HTERT RPE-1 (cell line): Measurements from ENCODE around the gene MAP3K4.

Experiments used
- in situ Hi-C: fragments of 300-500 bp; cut with MboI; formaldehyde crosslinking; loops from 4 replicates; pipeline ENCODE4 v1.14.3; 2020; ENCODE audit warnings: low sequenced_read_pairs

Gene MAP3K4, protein sequence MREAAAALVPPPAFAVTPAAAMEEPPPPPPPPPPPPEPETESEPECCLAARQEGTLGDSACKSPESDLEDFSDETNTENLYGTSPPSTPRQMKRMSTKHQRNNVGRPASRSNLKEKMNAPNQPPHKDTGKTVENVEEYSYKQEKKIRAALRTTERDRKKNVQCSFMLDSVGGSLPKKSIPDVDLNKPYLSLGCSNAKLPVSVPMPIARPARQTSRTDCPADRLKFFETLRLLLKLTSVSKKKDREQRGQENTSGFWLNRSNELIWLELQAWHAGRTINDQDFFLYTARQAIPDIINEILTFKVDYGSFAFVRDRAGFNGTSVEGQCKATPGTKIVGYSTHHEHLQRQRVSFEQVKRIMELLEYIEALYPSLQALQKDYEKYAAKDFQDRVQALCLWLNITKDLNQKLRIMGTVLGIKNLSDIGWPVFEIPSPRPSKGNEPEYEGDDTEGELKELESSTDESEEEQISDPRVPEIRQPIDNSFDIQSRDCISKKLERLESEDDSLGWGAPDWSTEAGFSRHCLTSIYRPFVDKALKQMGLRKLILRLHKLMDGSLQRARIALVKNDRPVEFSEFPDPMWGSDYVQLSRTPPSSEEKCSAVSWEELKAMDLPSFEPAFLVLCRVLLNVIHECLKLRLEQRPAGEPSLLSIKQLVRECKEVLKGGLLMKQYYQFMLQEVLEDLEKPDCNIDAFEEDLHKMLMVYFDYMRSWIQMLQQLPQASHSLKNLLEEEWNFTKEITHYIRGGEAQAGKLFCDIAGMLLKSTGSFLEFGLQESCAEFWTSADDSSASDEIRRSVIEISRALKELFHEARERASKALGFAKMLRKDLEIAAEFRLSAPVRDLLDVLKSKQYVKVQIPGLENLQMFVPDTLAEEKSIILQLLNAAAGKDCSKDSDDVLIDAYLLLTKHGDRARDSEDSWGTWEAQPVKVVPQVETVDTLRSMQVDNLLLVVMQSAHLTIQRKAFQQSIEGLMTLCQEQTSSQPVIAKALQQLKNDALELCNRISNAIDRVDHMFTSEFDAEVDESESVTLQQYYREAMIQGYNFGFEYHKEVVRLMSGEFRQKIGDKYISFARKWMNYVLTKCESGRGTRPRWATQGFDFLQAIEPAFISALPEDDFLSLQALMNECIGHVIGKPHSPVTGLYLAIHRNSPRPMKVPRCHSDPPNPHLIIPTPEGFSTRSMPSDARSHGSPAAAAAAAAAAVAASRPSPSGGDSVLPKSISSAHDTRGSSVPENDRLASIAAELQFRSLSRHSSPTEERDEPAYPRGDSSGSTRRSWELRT (N-terminal part only)

DNA sequence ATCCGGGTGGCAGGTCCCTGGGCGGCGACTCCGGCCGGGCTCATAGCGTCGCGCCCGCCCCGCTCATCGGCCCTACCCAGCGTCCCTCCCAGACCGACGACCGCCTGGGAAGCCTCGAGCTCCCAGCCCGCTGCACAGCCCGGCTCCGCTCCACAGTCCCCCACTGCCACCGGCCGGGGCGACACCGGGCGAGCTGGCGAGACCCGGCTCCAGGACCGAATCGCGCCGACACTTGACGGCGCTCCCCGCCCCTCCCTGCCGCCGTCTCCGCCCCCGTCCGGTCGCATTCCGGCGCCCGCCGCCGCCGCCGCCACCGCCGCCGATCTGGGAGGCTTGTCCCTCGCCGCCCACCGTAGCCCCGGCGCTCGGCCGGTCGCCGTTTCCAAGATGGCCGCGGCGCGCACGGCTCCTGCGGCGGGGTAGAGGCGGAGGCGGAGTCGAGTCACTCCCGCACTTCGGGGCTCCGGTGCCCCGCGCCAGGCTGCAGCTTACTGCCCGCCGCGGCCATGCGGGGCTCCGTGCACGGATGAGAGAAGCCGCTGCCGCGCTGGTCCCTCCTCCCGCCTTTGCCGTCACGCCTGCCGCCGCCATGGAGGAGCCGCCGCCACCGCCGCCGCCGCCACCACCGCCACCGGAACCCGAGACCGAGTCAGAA is at the start of gene MAP3K4:
TSS of gene MAP3K4 (plus strand) at position 364 of the 655 bp plus-strand sequence. CDS start at position 527, 163 bp downstream.
- in situ Hi-C loops: no loop called here

DNA sequence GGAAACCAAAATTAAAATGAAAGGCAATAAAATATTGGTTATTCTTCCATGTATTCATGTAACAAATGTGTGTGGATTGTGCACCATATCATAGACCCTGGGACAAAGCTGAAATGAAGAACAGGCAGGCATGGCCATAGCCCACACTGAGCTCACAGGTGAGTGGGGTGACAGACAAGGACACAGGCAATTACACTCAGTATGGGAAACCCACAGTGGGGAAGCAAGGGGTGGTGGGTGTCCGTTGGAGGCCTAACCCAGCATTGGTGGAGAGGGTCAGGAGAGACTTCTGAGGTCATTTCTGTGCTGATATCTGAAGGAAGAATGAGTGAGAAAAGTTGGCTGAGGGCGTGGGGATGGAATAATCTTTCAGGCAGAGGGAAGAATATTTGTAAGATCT is 47.6 kb upstream of the MAP3K4 start:
- in situ Hi-C loops: no loop called here

GRCh38 chr6:160945516-160946177 is 45.9 kb upstream of the MAP3K4 start:
- in situ Hi-C loops: no loop called here

DNA sequence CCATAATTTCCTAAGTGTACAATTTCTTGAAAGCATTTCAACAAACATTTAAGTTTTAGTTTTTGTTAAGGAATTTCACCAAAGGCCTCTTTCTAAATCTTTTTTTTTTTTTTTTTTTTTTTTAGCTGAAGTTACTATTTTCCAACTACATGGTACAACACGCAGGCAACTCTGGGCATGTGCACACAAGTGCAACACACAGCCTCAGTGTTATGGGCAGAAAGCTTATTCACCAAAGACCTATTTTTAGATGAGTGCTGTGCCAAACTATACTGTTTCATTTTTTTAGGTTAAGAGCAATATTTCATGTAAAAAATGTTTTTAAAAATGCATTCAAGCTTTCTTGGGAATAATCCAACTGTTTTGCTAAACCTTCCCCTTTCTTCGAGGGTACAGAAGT is 42.0 kb upstream of the MAP3K4 start:
- in situ Hi-C loops: no loop called here

GRCh38 chr6:160950507-160950906 is 41.1 kb upstream of the MAP3K4 start:
- in situ Hi-C loops: no loop called here

GRCh38 chr6:160951187-160952030 is 40.2 kb upstream of the MAP3K4 start:
- in situ Hi-C loops: no loop called here

- in situ Hi-C loops: no loop called here
Observed at GRCh38 chr6:160952633-160953281, 38.8 kb upstream of the MAP3K4 start.

DNA sequence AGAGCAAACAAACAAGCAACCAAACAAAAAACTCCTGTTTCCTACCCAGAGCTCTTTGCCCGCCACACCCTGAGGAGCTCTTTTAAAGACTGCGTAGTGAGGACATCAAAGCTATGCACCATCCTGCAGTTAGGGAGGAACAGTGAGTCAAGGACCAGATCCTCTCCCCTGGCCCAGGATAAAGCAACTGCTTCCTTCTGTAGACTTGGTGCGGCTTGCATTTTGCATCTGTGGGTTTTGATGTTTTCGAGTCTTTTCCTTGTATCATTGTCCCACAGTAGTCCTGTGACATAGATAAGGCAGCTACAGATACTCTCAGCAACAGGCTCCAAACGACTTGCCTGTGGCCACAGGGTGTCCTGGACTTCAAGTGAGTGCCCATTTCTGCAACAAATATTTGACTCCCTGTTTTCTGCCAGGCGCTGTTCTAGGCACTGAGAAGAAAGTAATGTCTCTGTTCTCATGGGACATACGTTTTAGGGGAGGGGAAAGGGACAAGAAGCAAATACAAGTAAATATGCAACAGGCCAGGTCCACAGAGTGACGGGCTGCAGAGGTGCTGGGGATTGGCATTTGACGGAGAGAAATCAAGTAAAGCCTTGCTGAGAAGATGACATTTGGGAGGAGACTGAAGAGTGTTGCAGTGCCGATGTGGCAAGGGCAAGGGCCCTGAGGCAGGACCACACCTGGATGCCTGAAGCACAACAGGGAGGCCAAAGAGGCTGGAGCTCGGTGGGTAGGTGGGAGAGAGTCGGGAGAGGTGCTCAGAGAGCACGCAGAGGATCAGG is 35.9 kb upstream of the MAP3K4 start:
- in situ Hi-C loops: no loop called here

- in situ Hi-C loops: no loop called here
Observed at GRCh38 chr6:160956300-160957035, 35.1 kb upstream of the MAP3K4 start.

DNA sequence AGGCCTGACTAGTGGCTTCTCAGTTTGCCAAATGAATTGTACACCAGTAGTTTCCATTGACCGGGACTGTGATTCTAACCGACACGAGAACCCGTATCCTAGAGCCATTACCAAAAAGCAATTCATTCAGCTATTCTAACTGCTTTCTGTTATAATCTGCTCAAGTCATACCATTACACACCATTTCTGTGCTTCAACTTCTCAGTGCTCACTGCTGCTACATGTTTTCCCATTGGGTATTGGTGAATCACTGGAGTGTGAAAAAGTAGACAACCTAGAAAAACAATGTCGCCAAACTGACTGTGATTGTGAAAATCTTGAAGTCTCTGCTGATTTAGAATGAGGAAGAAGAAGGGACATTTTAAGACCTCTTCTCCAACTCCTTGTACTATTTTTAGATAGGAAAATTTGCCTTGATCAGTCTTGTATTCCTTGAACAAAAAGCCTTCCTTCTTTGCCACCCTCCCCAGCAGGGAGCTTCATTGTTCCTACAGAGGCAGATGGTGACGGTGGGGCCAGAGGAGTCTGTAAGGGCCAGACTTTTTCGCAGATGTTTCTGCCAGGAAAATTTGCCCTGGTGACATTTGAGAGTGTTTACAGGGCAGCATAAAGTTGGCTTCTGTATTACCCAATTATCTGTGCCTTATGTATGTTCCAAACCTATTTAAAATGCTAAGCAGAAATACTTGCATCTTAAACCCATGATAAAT is 31.7 kb upstream of the MAP3K4 start:
- in situ Hi-C loops: no loop called here

DNA sequence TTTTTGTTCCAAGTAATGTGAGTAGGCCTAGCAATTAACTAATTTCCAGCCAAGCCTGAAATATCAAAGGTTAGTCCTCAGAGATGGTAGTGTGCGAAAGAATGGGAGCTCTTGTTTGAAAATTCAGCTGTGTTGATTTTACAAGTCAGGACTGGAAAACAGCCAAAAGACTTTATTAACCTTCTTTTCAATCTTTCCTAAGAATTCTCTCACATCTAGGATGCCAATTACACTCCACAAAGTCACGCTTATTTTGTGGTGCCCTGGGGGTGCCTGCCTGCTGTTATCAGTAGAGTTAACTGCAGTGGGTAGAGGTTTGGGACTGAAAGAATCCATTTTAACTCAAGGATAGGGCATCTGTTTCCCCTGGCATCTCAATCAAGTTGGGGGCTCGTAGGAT is 30.7 kb upstream of the MAP3K4 start:
- in situ Hi-C loops: no loop called here

DNA sequence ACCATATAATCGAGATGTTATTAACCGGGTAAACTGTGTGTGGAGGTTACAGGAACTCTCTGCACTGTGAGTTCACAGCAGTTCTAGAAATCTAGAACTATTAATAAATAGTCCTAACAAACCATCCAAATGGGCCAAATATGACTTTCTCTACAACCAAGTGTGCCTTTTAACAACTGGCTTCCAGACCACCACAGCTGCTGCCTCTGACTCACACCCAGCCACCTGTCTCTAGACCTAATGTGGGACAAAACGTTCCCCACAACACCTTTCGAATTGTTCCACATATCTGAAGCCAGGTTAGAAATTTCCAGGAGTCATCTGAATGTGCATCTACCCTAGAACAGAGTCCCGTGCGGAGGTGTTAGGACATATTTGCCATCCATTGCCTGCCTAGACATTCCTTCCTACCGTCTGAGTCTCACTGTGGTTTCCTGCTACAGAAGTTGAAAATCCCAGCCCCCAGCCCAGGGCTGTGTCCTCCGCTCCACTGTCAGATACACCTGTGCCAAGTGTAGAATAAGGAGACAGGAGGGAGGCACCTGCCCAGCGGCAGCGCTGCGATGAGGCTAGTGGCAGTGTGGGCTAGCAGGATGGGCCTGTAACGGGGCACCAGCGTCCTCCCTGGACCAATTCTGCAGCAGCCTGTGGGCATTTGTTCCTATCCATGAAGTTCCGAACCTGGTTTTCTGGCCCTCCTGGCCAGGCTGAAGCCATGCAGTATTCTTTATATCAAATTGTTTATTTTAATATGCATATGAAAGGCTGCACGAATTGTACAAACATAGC is 28.5 kb upstream of the MAP3K4 start:
- in situ Hi-C loops: no loop called here

- in situ Hi-C loops: no loop called here
Observed at GRCh38 chr6:160963651-160964050, 27.9 kb upstream of the MAP3K4 start.

- in situ Hi-C loops: no loop called here
Observed at GRCh38 chr6:160965893-160966292, 25.7 kb upstream of the MAP3K4 start.

DNA sequence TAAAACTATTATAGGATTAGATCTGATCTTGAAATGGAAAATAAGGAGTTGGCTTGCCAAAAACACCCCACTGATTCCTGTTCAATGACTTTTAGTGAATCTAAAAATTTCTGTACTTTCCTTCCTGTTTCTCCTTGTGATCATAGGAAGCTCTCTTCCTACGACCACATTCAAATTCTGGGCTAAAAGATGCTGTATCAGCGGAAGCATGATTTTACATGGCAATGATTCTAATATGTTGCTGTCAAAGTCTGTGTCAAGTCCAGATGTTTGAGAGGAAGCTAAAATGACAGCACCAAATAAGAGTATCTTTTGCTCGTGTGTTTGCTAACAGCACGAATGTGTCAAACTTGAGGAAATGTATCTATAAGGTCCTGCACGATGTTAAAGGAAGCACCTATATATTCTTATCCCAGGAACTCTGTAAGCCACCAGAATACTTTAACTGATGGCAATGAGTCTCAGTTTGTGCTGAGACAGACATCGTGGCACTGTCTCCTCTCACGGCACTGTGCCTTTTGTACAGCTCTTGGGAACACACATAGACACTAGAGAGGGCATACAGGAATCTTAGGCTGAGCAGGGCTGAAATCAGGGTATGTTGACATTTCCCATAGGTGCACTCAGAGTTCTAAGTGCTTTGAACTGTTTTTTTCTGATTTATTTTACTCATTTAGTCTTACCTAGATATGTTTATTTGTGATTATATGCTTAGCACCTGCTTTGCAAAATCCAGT is 24.9 kb upstream of the MAP3K4 start:
- in situ Hi-C loops: no loop called here
